Astrocyte of the spinal cord (primary cell): Measurements from ENCODE around the gene ANO10.
"Not testable (repeated sequence)": the region's sequence is repeated elsewhere in the genome, so short reads cannot be mapped to it uniquely, and the experiment has no call there.

Experiments
- DNase-seq: peaks from one replicate; pipeline ENCODE4 v3.0.0; 2011; ENCODE audit warnings: low read depth, low spot score
- H3K4me3 ChIP-seq: 2 replicates; pipeline ENCODE4 v1.5.1; 2011; ENCODE audit warnings: low read depth, mild to moderate bottlenecking, low read length, moderate library complexity
- CTCF ChIP-seq: IDR thresholded peaks from 2 replicates; pipeline ENCODE4 v1.5.1; 2012; ENCODE audit warnings: low read depth, mild to moderate bottlenecking, low read length, inconsistent platforms
- in situ Hi-C: cut with HindIII; loops from 2 replicates; pipeline ENCODE4 v1.10.0; 2017; ENCODE audit warnings: low sequenced_read_pairs

Gene ANO10

GRCh38 chr3:43597961-43598360 is 23.9 kb downstream of the ANO10 start:
- no peak for DNase-seq
- in situ Hi-C loops = no loop called here
- H3K4me3 ChIP-seq = no peak overlapping the region
- TF ChIP-seq CTCF = no peak

- in situ Hi-C loops, H3K4me3 ChIP-seq, DNase-seq: not testable (repeated sequence)
These were observed 25.6 kb downstream of the ANO10 start for GRCh38 chr3:43596178-43596577.

- H3K4me3 ChIP-seq, in situ Hi-C loops, DNase-seq: not testable (repeated sequence)
These were observed 26.5 kb downstream of the ANO10 start for GRCh38 chr3:43595280-43595679.

GRCh38 chr3:43593588-43593987 is 28.2 kb downstream of the ANO10 start:
- in situ Hi-C loops, H3K4me3 ChIP-seq, DNase-seq: not testable (repeated sequence)

- H3K4me3 ChIP-seq, DNase-seq, in situ Hi-C loops: not testable (repeated sequence)
These were observed 29.9 kb downstream of the ANO10 start for GRCh38 chr3:43591866-43592265.

- TF ChIP-seq CTCF = no peak
- in situ Hi-C loops = no loop called here
- DNase-seq = no peak
- H3K4me3 ChIP-seq = no peak overlapping the region
These were observed 34.5 kb downstream of the ANO10 start for GRCh38 chr3:43587303-43587702.

- DNase-seq = peak; percentile 30
- H3K4me3 ChIP-seq = no peak overlapping the region
- TF ChIP-seq CTCF = no peak
- in situ Hi-C loops = no loop called here
These were observed 37.6 kb downstream of the ANO10 start for GRCh38 chr3:43584043-43584826.

GRCh38 chr3:43583481-43583880 is 38.3 kb downstream of the ANO10 start:
- no peak for DNase-seq
- H3K4me3 ChIP-seq = no peak overlapping the region
- TF ChIP-seq CTCF = peak; percentile 7
- in situ Hi-C loops = no loop called here

- DNase-seq = no peak
- in situ Hi-C loops = no loop called here
- TF ChIP-seq CTCF = no peak
These were observed 38.9 kb downstream of the ANO10 start for GRCh38 chr3:43582866-43583265.

More at GRCh38 chr3:43582866-43583265, 38.9 kb downstream of the ANO10 start:
- H3K4me3 ChIP-seq = no peak overlapping the region
